ENCODE data around the gene AP5S1. TPM values are rescaled to one million over a fixed set of nuclear protein-coding genes. Genes with fewer than 3 reads are reported as not detected.
A peak's percentile ranks its signal among the peaks of the same experiment; 100 is the strongest.

The AP5S1 gene
- total RNA-seq, 2 experiments from 2014 or later = 6.0 TPM

GRCh38 chr20:3783511-3784195 lies 36.7 kb upstream of the AP5S1 start:
- Histone ChIP-seq H3K27ac (ENCODE audit: low read depth in 1 of 2, low read length in 2 of 2) (no peak overlapping the region), H3K4me1 (ENCODE audit: insufficient read depth, low read length) (peaks cover 41% of the 10 kb centered on the region), H3K9me3 (ENCODE audit: control insufficient read depth in 1 of 2, insufficient read depth in 1 of 2, low read length in 2 of 2) (peaks cover 0 to 3% of the 10 kb centered on the region in 2 experiments), H3K36me3 (ENCODE audit: insufficient read depth, low read length) (no peaks in the 10 kb centered on the region), H3K27me3 (ENCODE audit: control insufficient read depth in 1 of 2, insufficient read depth in 2 of 2, low read length in 2 of 2) (peaks cover 3 to 8% of the 10 kb centered on the region in 2 experiments), H3K4me3 (ENCODE audit: low read length) (no peak overlapping the region)
- Mint-ChIP-seq H3K27me3 (peaks cover 8% of the 10 kb centered on the region), H3K27ac (peak overlapping the region; percentile 43), H3K4me1 (ENCODE audit: low read depth) (peaks cover 54% of the 10 kb centered on the region), H3K9me3 (no peaks in the 10 kb centered on the region), H3K36me3 (ENCODE audit: low read depth) (no peaks in the 10 kb centered on the region), H3K4me3 (peak overlapping the region; percentile 27)
- ChIA-PET POLR2A (interaction anchor here (1.2 to 8.5 kb wide), 2 partner anchors 15 to 30 kb away, joined by 3 to 89 read pairs; no protein-coding TSS in a partner anchor), CTCF (interaction anchor here (1.4 to 1.6 kb wide), 2 partner anchors 12 to 31 kb away, joined by 3 read pairs; partner anchors contain the start of gene CDC25B)
- ATAC-seq (ENCODE audit: poor library complexity) = no peak
- no peak for TF ChIP-seq CTCF (IDR thresholded peaks at IDR 0.05)
- intact Hi-C loops (cut with DNase I, micrococcal nuclease) = loop anchor here in 1 of 2 experiments (2.0 kb wide), 1 partner anchor 15 kb away; no protein-coding TSS in a partner anchor
- DNase-seq = no peak

DNA sequence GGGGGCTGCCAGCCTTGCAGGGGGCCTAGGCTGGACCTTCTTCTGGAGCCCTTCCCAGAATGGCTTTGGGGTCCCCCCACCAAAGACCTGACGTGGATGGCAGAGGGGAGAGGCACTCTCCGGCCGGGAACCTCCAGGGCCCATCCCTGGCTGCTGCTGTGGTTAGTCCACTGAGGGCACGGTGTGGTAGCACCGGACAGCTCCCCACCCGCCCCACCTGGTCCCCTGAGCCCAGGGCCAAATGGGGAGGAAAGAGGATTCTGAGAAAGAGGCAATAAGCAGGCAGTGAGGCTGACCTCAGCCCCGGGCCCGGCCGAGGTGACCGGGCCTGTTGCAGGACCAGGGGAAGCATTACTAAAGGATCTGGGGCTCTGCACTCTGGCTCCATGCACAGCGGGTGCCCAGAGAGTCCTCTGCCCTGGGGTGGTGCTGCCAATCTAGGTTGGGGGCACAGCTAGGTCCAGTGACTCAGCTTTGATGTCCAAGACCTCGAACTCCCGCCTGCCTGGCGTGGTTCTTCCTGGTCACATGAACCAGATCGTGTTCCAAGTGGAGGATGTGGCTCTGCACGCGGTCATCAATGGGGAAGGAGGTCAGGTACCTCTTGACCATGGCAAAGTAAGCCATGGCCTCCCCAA lies 36.0 kb upstream of the AP5S1 start:
- Mint-ChIP-seq H3K36me3 (ENCODE audit: low read depth) (no peaks in the 10 kb centered on the region), H3K4me3 (peak overlapping the region; percentile 69), H3K27ac (peak overlapping the region; percentile 50), H3K27me3 (peaks cover 4% of the 10 kb centered on the region), H3K9me3 (no peaks in the 10 kb centered on the region), H3K4me1 (ENCODE audit: low read depth) (peaks cover 55% of the 10 kb centered on the region)
- ATAC-seq (ENCODE audit: poor library complexity) = no peak
- no peak for TF ChIP-seq CTCF (IDR thresholded peaks at IDR 0.05)
- DNase-seq = peak in 1 of 14 experiments; percentile 34
- H3K4me1 ChIP-seq (ENCODE audit: insufficient read depth, low read length) = peaks cover 40% of the 10 kb centered on the region
- no peak overlapping the region for H3K4me3 ChIP-seq (ENCODE audit: low read length)
- ChIA-PET POLR2A (interaction anchor here (0.8 to 8.5 kb wide), 4 partner anchors 16 to 35 kb away, joined by 3 to 89 read pairs (median 39); partner anchors contain the start of gene AP5S1), CTCF (interaction anchor here (1.4 to 3.8 kb wide), 2 partner anchors 31 to 71 kb away, joined by 3 to 31 read pairs; no protein-coding TSS in a partner anchor)
- intact Hi-C loops (cut with DNase I, micrococcal nuclease) = no loop called here
- peaks cover 0 to 1% of the 10 kb centered on the region in 2 experiments for H3K27me3 ChIP-seq (ENCODE audit: control insufficient read depth in 1 of 2, insufficient read depth in 2 of 2, low read length in 2 of 2)
- peaks cover 0 to 3% of the 10 kb centered on the region in 2 experiments for H3K9me3 ChIP-seq (ENCODE audit: control insufficient read depth in 1 of 2, insufficient read depth in 1 of 2, low read length in 2 of 2)
- H3K27ac ChIP-seq (ENCODE audit: low read depth in 1 of 2, low read length in 2 of 2) = no peak overlapping the region
- H3K36me3 ChIP-seq (ENCODE audit: insufficient read depth, low read length) = no peaks in the 10 kb centered on the region

DNA sequence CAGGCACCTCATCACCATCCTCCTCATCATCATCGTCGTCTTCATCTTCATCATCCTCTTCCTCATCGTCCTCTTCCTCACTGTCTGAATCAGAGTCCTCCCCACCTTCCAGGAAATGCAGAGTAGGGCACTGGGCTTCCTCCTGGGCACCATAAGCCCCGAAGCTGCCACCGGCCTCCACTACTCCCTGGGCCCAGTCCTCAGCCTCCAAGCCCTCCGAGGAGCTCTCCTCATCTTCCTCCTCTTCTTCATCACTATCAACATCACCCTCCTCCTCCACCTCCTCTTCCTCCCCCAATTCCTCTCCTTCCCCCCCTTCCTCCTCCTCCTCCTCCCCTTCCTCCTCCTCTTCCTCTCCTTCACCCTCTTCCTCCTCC lies 35.5 kb upstream of the AP5S1 start:
- Mint-ChIP-seq H3K36me3 (ENCODE audit: low read depth) (no peaks in the 10 kb centered on the region), H3K4me3 (peak overlapping the region; percentile 69), H3K9me3 (no peaks in the 10 kb centered on the region), H3K27ac (peak overlapping the region; percentile 50), H3K27me3 (no peaks in the 10 kb centered on the region), H3K4me1 (ENCODE audit: low read depth) (peaks cover 53% of the 10 kb centered on the region)
- DNase-seq (peak in 1 of 14 experiments; percentile 34), ATAC-seq (ENCODE audit: poor library complexity) (no peak)
- Histone ChIP-seq H3K36me3 (ENCODE audit: insufficient read depth, low read length) (no peaks in the 10 kb centered on the region), H3K4me3 (ENCODE audit: low read length) (no peak overlapping the region), H3K4me1 (ENCODE audit: insufficient read depth, low read length) (peaks cover 40% of the 10 kb centered on the region), H3K9me3 (ENCODE audit: control insufficient read depth in 1 of 2, insufficient read depth in 1 of 2, low read length in 2 of 2) (peaks cover 0 to 3% of the 10 kb centered on the region in 2 experiments), H3K27ac (ENCODE audit: low read depth in 1 of 2, low read length in 2 of 2) (no peak overlapping the region), H3K27me3 (ENCODE audit: control insufficient read depth in 1 of 2, insufficient read depth in 2 of 2, low read length in 2 of 2) (no peaks in the 10 kb centered on the region)
- POLR2A ChIA-PET = interaction anchor here (0.8 to 8.5 kb wide), 3 partner anchors 16 to 35 kb away, joined by 3 to 89 read pairs (median 75); partner anchors contain the start of gene AP5S1
- no peak for TF ChIP-seq CTCF (IDR thresholded peaks at IDR 0.05)
- CTCF ChIA-PET = interaction anchor here (1.4 to 3.8 kb wide), 2 partner anchors 32 to 70 kb away, joined by 3 to 31 read pairs; no protein-coding TSS in a partner anchor
- intact Hi-C loops (cut with DNase I, micrococcal nuclease) = no loop called here
